Immature natural killer cell (primary cell): ENCODE results near the gene ASB7. TPM values are rescaled to one million over a fixed set of nuclear protein-coding genes. Genes with fewer than 3 reads are reported as not detected.
A peak's percentile ranks its signal among the peaks of the same experiment; 100 is the strongest.
"Not testable (repeated sequence)": the region's sequence is repeated elsewhere in the genome, so short reads cannot be mapped to it uniquely, and the experiment has no call there.

Experiments used
- DNase-seq, 3 donors: peaks; one replicate each; pipeline ENCODE4 v3.0.0; 2022; ENCODE audit warnings: mixed read lengths in 1 of 3
- H3K27ac Mint-ChIP-seq, 6 donors: one replicate each; pipeline ENCODE4 v1.8.0; 2020; ENCODE audit warnings: mixed read lengths in 6 of 6, mild to moderate bottlenecking in 5 of 6, inconsistent platforms in 4 of 6, moderate library complexity in 3 of 6
- H3K27me3 Mint-ChIP-seq, 3 donors: one replicate each; pipeline ENCODE4 v1.8.0; 2020 to 2021; ENCODE audit warnings: low read depth in 3 of 3, mild to moderate bottlenecking in 3 of 3, mixed read lengths in 3 of 3, moderate library complexity in 3 of 3, inconsistent platforms in 1 of 3
- H3K36me3 Mint-ChIP-seq, 3 donors: one replicate each; pipeline ENCODE4 v1.8.0; 2020; ENCODE audit warnings: mixed read lengths in 3 of 3, inconsistent platforms in 2 of 3, mild to moderate bottlenecking in 2 of 3
- H3K4me1 Mint-ChIP-seq, 2 donors: one replicate each; pipeline ENCODE4 v1.8.0; 2020; ENCODE audit warnings: inconsistent platforms in 2 of 2, mild to moderate bottlenecking in 2 of 2, mixed read lengths in 2 of 2, moderate library complexity in 1 of 2
- H3K4me3 Mint-ChIP-seq, 5 donors: one replicate each; pipeline ENCODE4 v1.8.0; 2020; ENCODE audit warnings: mild to moderate bottlenecking in 5 of 5, mixed read lengths in 5 of 5, inconsistent platforms in 3 of 5, moderate library complexity in 3 of 5
- H3K9me3 Mint-ChIP-seq, 6 donors: one replicate each; pipeline ENCODE4 v1.8.0; 2020; ENCODE audit warnings: mild to moderate bottlenecking in 6 of 6, mixed read lengths in 6 of 6, inconsistent platforms in 4 of 6, moderate library complexity in 3 of 6
- polyA plus RNA-seq, 3 donors: library from polyadenylated mRNA; unstranded; fragments of 300-500 nt; fragmentation: Illumina TruSeq; gene quantifications; one replicate each; pipeline ENCODE4 v1.2.3, GENCODE V29; 2021

ASB7 gene
- polyA plus RNA-seq, 3 donors from 2014 or later: 8.2 to 9.9 (median 8.8) TPM

GRCh38 chr15:100573526-100573925 is 28.9 kb upstream of the ASB7 start:
- no peak overlapping the region for H3K4me3 Mint-ChIP-seq
- peaks cover under 1 to 6% of the 10 kb centered on the region in 2 donors for H3K4me1 Mint-ChIP-seq
- H3K27me3 Mint-ChIP-seq: peaks cover 0 to 2% (median 0%) of the 10 kb centered on the region in 3 donors
- DNase-seq: no peak
- H3K9me3 Mint-ChIP-seq: no peaks in the 10 kb centered on the region
- peak overlapping the region in 2 of 6 donors; percentile 40 to 51 for H3K27ac Mint-ChIP-seq
- H3K36me3 Mint-ChIP-seq: peaks cover 5 to 23% (median 6%) of the 10 kb centered on the region in 3 donors

- Mint-ChIP-seq H3K27me3 (peaks cover 0 to 2% (median 0%) of the 10 kb centered on the region in 3 donors), H3K9me3 (no peaks in the 10 kb centered on the region), H3K36me3 (peaks cover 0 to 6% (median 2%) of the 10 kb centered on the region in 3 donors), H3K27ac (no peak overlapping the region), H3K4me3 (no peak overlapping the region), H3K4me1 (peaks cover 13 to 42% of the 10 kb centered on the region in 2 donors)
- DNase-seq: no peak
These were observed 22.0 kb upstream of the ASB7 start for GRCh38 chr15:100580414-100580813.

GRCh38 chr15:100588638-100589242 is 13.6 kb upstream of the ASB7 start:
- Mint-ChIP-seq H3K27me3 (peaks cover 0 to 3% (median 0%) of the 10 kb centered on the region in 3 donors), H3K27ac (no peak overlapping the region), H3K36me3 (peaks cover 4 to 12% (median 9%) of the 10 kb centered on the region in 3 donors), H3K4me3 (no peak overlapping the region), H3K4me1 (peaks cover 21 to 52% of the 10 kb centered on the region in 2 donors), H3K9me3 (no peaks in the 10 kb centered on the region)
- DNase-seq: no peak

- not testable (repeated sequence) for H3K27ac Mint-ChIP-seq
These were observed 11.2 kb upstream of the ASB7 start for GRCh38 chr15:100591163-100591562.

GRCh38 chr15:100591835-100592234 is 10.6 kb upstream of the ASB7 start:
- H3K4me1 Mint-ChIP-seq: peaks cover 28 to 48% of the 10 kb centered on the region in 2 donors
- no peak overlapping the region for H3K4me3 Mint-ChIP-seq
- H3K9me3 Mint-ChIP-seq: no peaks in the 10 kb centered on the region
- peaks cover 0 to 9% (median 7%) of the 10 kb centered on the region in 3 donors for H3K36me3 Mint-ChIP-seq
- peaks cover 0 to 3% (median 0%) of the 10 kb centered on the region in 3 donors for H3K27me3 Mint-ChIP-seq
- H3K27ac Mint-ChIP-seq: no peak overlapping the region
- DNase-seq: no peak

More at GRCh38 chr15:100591163-100591562, 11.2 kb upstream of the ASB7 start:
- not testable (repeated sequence) for H3K27me3 Mint-ChIP-seq, H3K9me3 Mint-ChIP-seq, H3K4me3 Mint-ChIP-seq, H3K36me3 Mint-ChIP-seq, DNase-seq
- peaks cover 22 to 46% of the 10 kb centered on the region in 2 donors for H3K4me1 Mint-ChIP-seq

GRCh38 chr15:100592898-100593297 is 9.5 kb upstream of the ASB7 start:
- peaks cover 38 to 59% of the 10 kb centered on the region in 2 donors for H3K4me1 Mint-ChIP-seq
- H3K27ac Mint-ChIP-seq: peak overlapping the region in 2 of 6 donors; percentile 80 to 81
- no peak for DNase-seq
- H3K9me3 Mint-ChIP-seq: no peaks in the 10 kb centered on the region
- H3K4me3 Mint-ChIP-seq: no peak overlapping the region
- no peaks in the 10 kb centered on the region for H3K27me3 Mint-ChIP-seq
- H3K36me3 Mint-ChIP-seq: peaks cover 0 to 9% (median 6%) of the 10 kb centered on the region in 3 donors

GRCh38 chr15:100593431-100593830 is 9.0 kb upstream of the ASB7 start:
- H3K27ac Mint-ChIP-seq: no peak overlapping the region
- no peak overlapping the region for H3K4me3 Mint-ChIP-seq
- peaks cover 40 to 63% of the 10 kb centered on the region in 2 donors for H3K4me1 Mint-ChIP-seq
- no peak for DNase-seq
- H3K36me3 Mint-ChIP-seq: peaks cover 0 to 9% (median 3%) of the 10 kb centered on the region in 3 donors
- H3K9me3 Mint-ChIP-seq: no peaks in the 10 kb centered on the region
- no peaks in the 10 kb centered on the region for H3K27me3 Mint-ChIP-seq

GRCh38 chr15:100595964-100596363 is 6.4 kb upstream of the ASB7 start:
- peak overlapping the region in 4 of 5 donors; percentile 65 to 87 (median 82) for H3K4me3 Mint-ChIP-seq
- no peak for DNase-seq
- peak overlapping the region; percentile 87 to 93 (median 90) for H3K27ac Mint-ChIP-seq
- H3K4me1 Mint-ChIP-seq: peaks cover 41 to 71% of the 10 kb centered on the region in 2 donors
- no peaks in the 10 kb centered on the region for H3K9me3 Mint-ChIP-seq
- H3K27me3 Mint-ChIP-seq: no peaks in the 10 kb centered on the region
- H3K36me3 Mint-ChIP-seq: no peaks in the 10 kb centered on the region

GRCh38 chr15:100596792-100597191 is 5.6 kb upstream of the ASB7 start:
- peaks cover 37 to 63% of the 10 kb centered on the region in 2 donors for H3K4me1 Mint-ChIP-seq
- H3K4me3 Mint-ChIP-seq: peak overlapping the region; percentile 65 to 87 (median 78)
- no peaks in the 10 kb centered on the region for H3K27me3 Mint-ChIP-seq
- no peaks in the 10 kb centered on the region for H3K9me3 Mint-ChIP-seq
- peak; percentile 45 to 56 (median 52) for DNase-seq
- peak overlapping the region; percentile 87 to 93 (median 90) for H3K27ac Mint-ChIP-seq
- H3K36me3 Mint-ChIP-seq: no peaks in the 10 kb centered on the region

- no peaks in the 10 kb centered on the region for H3K27me3 Mint-ChIP-seq
- peak overlapping the region in 3 of 5 donors; percentile 22 to 41 (median 26) for H3K4me3 Mint-ChIP-seq
- peaks cover 38 to 55% of the 10 kb centered on the region in 2 donors for H3K4me1 Mint-ChIP-seq
- DNase-seq: no peak
- H3K36me3 Mint-ChIP-seq: no peaks in the 10 kb centered on the region
- peak overlapping the region; percentile 82 to 93 (median 88) for H3K27ac Mint-ChIP-seq
- no peaks in the 10 kb centered on the region for H3K9me3 Mint-ChIP-seq
These were observed 4.5 kb upstream of the ASB7 start for GRCh38 chr15:100597862-100598261.

GRCh38 chr15:100598655-100599054 is 3.7 kb upstream of the ASB7 start:
- H3K4me1 Mint-ChIP-seq: peaks cover 44 to 55% of the 10 kb centered on the region in 2 donors
- peaks cover 0 to 1% (median 0%) of the 10 kb centered on the region in 3 donors for H3K27me3 Mint-ChIP-seq
- DNase-seq: no peak
- no peaks in the 10 kb centered on the region for H3K9me3 Mint-ChIP-seq
- H3K27ac Mint-ChIP-seq: peak overlapping the region in 4 of 6 donors; percentile 12 to 76 (median 44)
- H3K4me3 Mint-ChIP-seq: no peak overlapping the region
- H3K36me3 Mint-ChIP-seq: no peaks in the 10 kb centered on the region

- H3K36me3 Mint-ChIP-seq: peaks cover 0 to 5% (median 0%) of the 10 kb centered on the region in 3 donors
- H3K4me3 Mint-ChIP-seq: no peak overlapping the region
- H3K4me1 Mint-ChIP-seq: peaks cover 43 to 64% of the 10 kb centered on the region in 2 donors
- no peak overlapping the region for H3K27ac Mint-ChIP-seq
- no peaks in the 10 kb centered on the region for H3K9me3 Mint-ChIP-seq
- DNase-seq: peak; percentile 19 to 25 (median 22)
- H3K27me3 Mint-ChIP-seq: peaks cover 0 to 1% (median 0%) of the 10 kb centered on the region in 3 donors
These were observed 1.2 kb upstream of the ASB7 start for GRCh38 chr15:100601163-100601562.

- Mint-ChIP-seq H3K9me3 (no peaks in the 10 kb centered on the region), H3K36me3 (peaks cover 0 to 5% (median 0%) of the 10 kb centered on the region in 3 donors), H3K4me1 (peaks cover 38 to 61% of the 10 kb centered on the region in 2 donors), H3K27me3 (peaks cover 0 to 1% (median 0%) of the 10 kb centered on the region in 3 donors), H3K27ac (no peak overlapping the region), H3K4me3 (no peak overlapping the region)
- no peak for DNase-seq
These were observed 749 bp upstream of the ASB7 start for GRCh38 chr15:100601617-100602063.

GRCh38 chr15:100602823-100603393 is 519 bp downstream of the ASB7 start:
- H3K4me1 Mint-ChIP-seq: peaks cover 29 to 58% of the 10 kb centered on the region in 2 donors
- peak; percentile 40 to 45 (median 41) for DNase-seq

More at GRCh38 chr15:100602823-100603393, 519 bp downstream of the ASB7 start:
- peaks cover 0 to 9% (median 2%) of the 10 kb centered on the region in 3 donors for H3K36me3 Mint-ChIP-seq
- peak overlapping the region in 5 of 6 donors; percentile 88 to 98 (median 95) for H3K27ac Mint-ChIP-seq
- no peaks in the 10 kb centered on the region for H3K9me3 Mint-ChIP-seq
- H3K27me3 Mint-ChIP-seq: peaks cover 0 to 1% (median 0%) of the 10 kb centered on the region in 3 donors
- H3K4me3 Mint-ChIP-seq: no peak overlapping the region
